GM12878 (cell line): Measurements from ENCODE around the gene RNASE7. TPM values are rescaled to one million over a fixed set of nuclear protein-coding genes. Genes with fewer than 3 reads are reported as not detected.

Experiments
- ATAC-seq: fragments of 200-7000 bp; cut with Tn5 transposase; 3 replicates; pipeline ENCODE4 v1.9.1; 2020; ENCODE audit warnings: mild to moderate bottlenecking, moderate library complexity
- BruUV-seq: library from RNA; stranded (reverse); fragments of 400-500 nt; replicated peaks from 2 replicates; lab custom pipeline; 2021; lab: Mats Ljungman, UMichigan
- CTCF ChIA-PET: fragments of 300-600 bp; sonication (Branson Sonifier 250); formaldehyde crosslinking; extraction: SDS; loops from one replicate; lab custom pipeline; 2021; ENCODE audit warnings: inconsistent platforms; lab: Yijun Ruan, JAX
- POLR2A ChIA-PET: fragments of 350-600 bp; formaldehyde crosslinking; extraction: SDS; loops from one replicate; lab custom pipeline; 2021; ENCODE audit warnings: inconsistent platforms; lab: Charles Lee
- RAD21 ChIA-PET: fragments of 300-600 bp; sonication (Branson Sonifier 250); formaldehyde crosslinking; loops from one replicate; lab custom pipeline; 2023; ENCODE audit warnings: antibody characterized with exemption; ENCODE audit not compliant: unreplicated experiment; lab: Charles Lee
- SMC1A ChIA-PET: fragments of 300-600 bp; sonication (Branson Sonifier 250); formaldehyde crosslinking; loops from one replicate; lab custom pipeline; 2023; ENCODE audit not compliant: unreplicated experiment, uncharacterized antibody; lab: Charles Lee
- DNase-seq: peaks from one replicate; pipeline ENCODE4 v3.0.0-alpha.2; 2011; ENCODE audit warnings: low read depth, low spot score
- FAIRE-seq: peaks from 3 replicates; lab custom pipeline; 2011; peaks lifted over from hg19 to GRCh38; lab: Jason Lieb, UNC
- H2AFZ ChIP-seq: 2 replicates; pipeline ENCODE4 v1.6.0; 2011; ENCODE audit warnings: low read depth, low read length, control low read depth; ENCODE audit not compliant: control insufficient read depth
- H3K27ac ChIP-seq: 2 replicates; pipeline ENCODE4 v1.5.1; 2011; ENCODE audit warnings: control low read depth; ENCODE audit not compliant: control insufficient read depth, insufficient read depth
- H3K27me3 ChIP-seq, 2 experiments: replicated peaks in 1 of 2; 2 replicates each; pipeline versions ENCODE4 v1.6.0 to v1.6.1; 2011; ENCODE audit warnings: low read length in 1 of 2; ENCODE audit not compliant: control insufficient read depth in 2 of 2, insufficient read depth in 2 of 2
- H3K36me3 ChIP-seq, 2 experiments: 2 replicates each; pipeline ENCODE4 v1.5.1; 2011; ENCODE audit warnings: low read length in 1 of 2; ENCODE audit not compliant: control insufficient read depth in 2 of 2, insufficient read depth in 2 of 2
- H3K4me1 ChIP-seq: 2 replicates; pipeline ENCODE4 v1.6.1; 2011; ENCODE audit warnings: mild to moderate bottlenecking, low read length, moderate library complexity, mixed read lengths; ENCODE audit not compliant: control insufficient read depth, insufficient read depth
- H3K4me2 ChIP-seq: 2 replicates; pipeline ENCODE4 v1.6.0; 2011; ENCODE audit warnings: control low read depth; ENCODE audit not compliant: control insufficient read depth, insufficient read depth
- H3K4me3 ChIP-seq: fragments of 200-600 bp; sonication (generic); 2 replicates; pipeline ENCODE4 v1.5.1; 2016
- H3K79me2 ChIP-seq: 2 replicates; pipeline ENCODE4 v1.6.0; 2011; ENCODE audit warnings: low read length; ENCODE audit not compliant: control insufficient read depth, insufficient read depth
- H3K9ac ChIP-seq: 2 replicates; pipeline ENCODE4 v1.8.0; 2011; ENCODE audit warnings: low read length, control low read depth, mixed read lengths; ENCODE audit not compliant: control insufficient read depth, insufficient read depth
- H3K9me3 ChIP-seq: replicated peaks from 3 replicates; pipeline ENCODE4 v1.5.1; 2011; ENCODE audit warnings: mild to moderate bottlenecking, low read length; ENCODE audit not compliant: control insufficient read depth, insufficient read depth
- H4K20me1 ChIP-seq: 2 replicates; pipeline ENCODE4 v1.6.0; 2011; ENCODE audit not compliant: control insufficient read depth, insufficient read depth
- ATF7 ChIP-seq: fragments of 450-650 bp; IDR thresholded peaks from 2 replicates; pipeline ENCODE4 v1.6.1; 2016; ENCODE audit warnings: low read depth, mild to moderate bottlenecking
- EZH2 ChIP-seq: IDR thresholded peaks from 2 replicates; pipeline ENCODE4 v1.6.1; 2012; ENCODE audit warnings: low read depth, mild to moderate bottlenecking, control low read depth, inconsistent platforms, low read length, borderline replicate concordance; ENCODE audit not compliant: control insufficient read depth
- IKZF1 ChIP-seq: fragments of 450-650 bp; conservative IDR thresholded peaks from 2 replicates; pipeline ENCODE4 v1.6.1; 2017; ENCODE audit warnings: antibody characterized with exemption, mild to moderate bottlenecking
- IRF4 ChIP-seq: IDR thresholded peaks from 2 replicates; pipeline ENCODE4 v1.6.1; 2011; ENCODE audit warnings: low read depth, low read length
- KAT2A ChIP-seq: conservative IDR thresholded peaks from 2 replicates; pipeline ENCODE4 v1.6.1; 2011; ENCODE audit warnings: low read depth, low read length; ENCODE audit not compliant: control insufficient read depth
- NR2C1 ChIP-seq: fragments of 450-650 bp; IDR thresholded peaks from 2 replicates; pipeline ENCODE4 v1.6.1; 2017; ENCODE audit warnings: antibody characterized with exemption, mild to moderate bottlenecking, moderate library complexity
- PBX3 ChIP-seq: IDR thresholded peaks from 2 replicates; pipeline ENCODE4 v1.6.1; 2011; ENCODE audit warnings: mild to moderate bottlenecking, low read depth, low read length, moderate library complexity; ENCODE audit not compliant: insufficient replicate concordance
- PKNOX1 ChIP-seq: fragments of 450-650 bp; IDR thresholded peaks from 2 replicates; pipeline ENCODE4 v1.6.1; 2016; ENCODE audit warnings: mild to moderate bottlenecking
- RAD21 ChIP-seq: IDR thresholded peaks from 2 replicates; pipeline ENCODE4 v1.6.1; 2011; ENCODE audit warnings: mild to moderate bottlenecking, low read depth, low read length, moderate library complexity; ENCODE audit not compliant: insufficient read depth
- RB1 ChIP-seq: fragments of 450-650 bp; formaldehyde crosslinking; IDR thresholded peaks from 2 replicates; pipeline ENCODE4 v1.6.1; 2017; ENCODE audit warnings: mild to moderate bottlenecking, borderline replicate concordance
- RELA ChIP-seq: fragments of 450-650 bp; IDR thresholded peaks from 2 replicates; pipeline ENCODE4 v1.8.0; 2014; ENCODE audit warnings: borderline replicate concordance; ENCODE audit not compliant: partially characterized antibody
- SMC3 ChIP-seq: IDR thresholded peaks from 2 replicates; pipeline ENCODE4 v1.6.1; 2011; ENCODE audit warnings: low read length, improper control_type of control experiment, borderline replicate concordance
- SREBF2 ChIP-seq: IDR thresholded peaks from 2 replicates; pipeline ENCODE4 v1.6.1; 2012; ENCODE audit warnings: mild to moderate bottlenecking, low read length
- YY1 ChIP-seq: IDR thresholded peaks from 2 replicates; pipeline ENCODE4 v1.6.1; 2011; ENCODE audit warnings: low read depth, mild to moderate bottlenecking, low read length
- WGBS: methylation state at CpG from one replicate; pipeline ENCODE4 v1.1.6; 2016; ENCODE audit warnings: low lambda C conversion rate; ENCODE audit not compliant: insufficient replicate concordance, insufficient coverage; ENCODE audit errors: missing lambda C conversion rate; 5-methylcytosine and 5-hydroxymethylcytosine counted together
- in situ Hi-C: fragments of 300-500 bp; cut with MboI; formaldehyde crosslinking; loops from 9 replicates; pipeline ENCODE4 v1.14.3; 2018; ENCODE audit warnings: mixed read lengths
- intact Hi-C: fragments of 100-400 bp; cut with micrococcal nuclease; formaldehyde crosslinking; loops from one replicate; pipeline ENCODE4 v1.14.2; 2022; ENCODE audit not compliant: unreplicated experiment
- polyA plus RNA-seq, 11 experiments: library from polyadenylated mRNA; depleted of rRNA in 4 of 11; unstranded in 6 of 11; stranded (reverse) in 5 of 11; fragments of >200 nt; fragmentation: Nextera tagmentation in 4 of 11; fragmentation: Illumina TruSeq in 1 of 11; extraction: Ambion mirVana in 4 of 11; extraction: Trizol in 1 of 11; gene quantifications; 1 replicate in 1 of 11; 2 replicates in 10 of 11; pipeline versions ENCODE4 v1.2.1 to v1.2.3, GENCODE V29; 2011 to 2016; ENCODE audit warnings: inconsistent platforms in 2 of 11, missing spikeins in 2 of 11, low read depth in 1 of 11
- total RNA-seq, 4 experiments: library from RNA; depleted of rRNA in 3 of 4; stranded (reverse); fragments of >200 nt in 3 of 4; fragmentation: Illumina TruSeq in 1 of 4; extraction: Trizol in 1 of 4; gene quantifications; 2 replicates each; pipeline versions ENCODE4 v1.2.1 to v1.2.3, GENCODE V29; 2013 to 2021
- TF ChIP-seq, protein P1 (sequence below), 3 experiments: IDR thresholded peaks in 2 of 3; conservative IDR thresholded peaks in 1 of 3; 2 replicates each; pipeline ENCODE4 v1.5.1; 2011; ENCODE audit warnings: low read depth in 3 of 3, low read length in 3 of 3, mild to moderate bottlenecking in 3 of 3, control low read depth in 2 of 3, moderate library complexity in 2 of 3, inconsistent platforms in 1 of 3, mixed read lengths in 1 of 3; ENCODE audit not compliant: control insufficient read depth in 2 of 3, insufficient read depth in 1 of 3; ENCODE audit errors: extremely low read depth in 1 of 3
- TF ChIP-seq, protein P2 (sequence below): IDR thresholded peaks from 2 replicates; pipeline ENCODE4 v1.6.1; 2011; ENCODE audit warnings: low read depth, mild to moderate bottlenecking, low read length, moderate library complexity, borderline replicate concordance; ENCODE audit errors: extremely low read depth

Gene RNASE7
- total and polyA plus RNA-seq, 10 of the 15 experiments (the other 5 are each of a cell fraction or from before 2014, with no cell fraction given) = not detected

DNA sequence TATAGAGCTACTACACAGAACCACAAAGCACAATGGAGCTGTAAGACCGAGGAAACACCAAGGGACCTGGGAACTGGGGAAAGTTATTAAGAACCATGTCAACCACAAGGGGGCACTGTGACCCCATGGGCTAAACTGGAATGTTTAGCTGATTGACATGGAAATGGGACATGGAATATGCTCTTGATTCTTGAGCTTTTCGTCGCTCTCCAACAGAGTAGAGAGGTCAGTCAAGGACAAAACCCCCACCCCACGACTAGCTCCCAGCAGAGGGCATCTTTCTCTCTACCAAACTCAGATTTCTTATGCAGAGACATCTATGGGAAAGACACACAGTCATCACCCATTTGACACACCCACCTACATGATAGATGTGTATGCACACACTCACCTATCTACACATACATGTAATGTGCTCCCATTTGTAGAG, 27.4 kb upstream of the RNASE7 start:
- CTCF ChIA-PET = interaction anchor here (0.6 to 10.7 kb wide), 42 partner anchors 8 to 442 kb away, joined by 3 to 253 read pairs (median 6); partner anchors contain the start of genes ARHGEF40, RNASE13, RNASE7 and TMEM253
- no TSS peak for BruUV-seq
- POLR2A ChIA-PET = interaction anchor here (0.7 to 2.2 kb wide), 5 partner anchors 26 to 89 kb away, joined by 3 to 9 read pairs (median 4); no protein-coding TSS in a partner anchor
- H4K20me1 ChIP-seq = no peaks in the 10 kb centered on the region
- FAIRE-seq = peak; percentile 99
- H3K4me3 ChIP-seq = no peak overlapping the region
- no peak overlapping the region for H3K9ac ChIP-seq
- SMC1A ChIA-PET = interaction anchor here (0.7 to 5.6 kb wide), 29 partner anchors 8 to 484 kb away, joined by 3 to 99 read pairs (median 5); partner anchors contain the start of genes ARHGEF40 and TMEM253
- intact Hi-C loops = loop anchor here (1.0 to 2.0 kb wide), 4 partner anchors 26 to 89 kb away; no protein-coding TSS in a partner anchor
- no peak overlapping the region for H3K27ac ChIP-seq
- RAD21 ChIA-PET = interaction anchor here (0.6 to 4.7 kb wide), 29 partner anchors 9 to 886 kb away, joined by 3 to 70 read pairs (median 6); partner anchors contain the start of genes ARHGEF40 and TMEM253
- H3K36me3 ChIP-seq = no peaks in the 10 kb centered on the region
- peaks cover 0 to 5% of the 10 kb centered on the region in 2 experiments; a peak in 2 of 4 replicates for H3K27me3 ChIP-seq
- H3K79me2 ChIP-seq = no peaks in the 10 kb centered on the region
- H3K4me1 ChIP-seq = no peaks in the 10 kb centered on the region
- DNase-seq = peak; percentile 25
- peak; percentile 91 for ATAC-seq
- WGBS = 1% methylated on average over 4 of the region's 4 CpGs
- no peaks in the 10 kb centered on the region for H3K9me3 ChIP-seq
- H2AFZ ChIP-seq = no peak overlapping the region
- in situ Hi-C loops = loop anchor here (5.0 kb wide), 1 partner anchor 88 kb away; the partner anchor contains the start of gene TMEM253
- H3K4me2 ChIP-seq = no peak overlapping the region
- no peak for TF ChIP-seq ATF7
- TF ChIP-seq RELA = no peak
- TF ChIP-seq KAT2A = no peak
- no peak for TF ChIP-seq NR2C1
- TF ChIP-seq PBX3 = peak; percentile 75
- peak; percentile 12; the same call in 1 of the 2 replicates for TF ChIP-seq YY1
- TF ChIP-seq PKNOX1 = peak; percentile 90
- peak; percentile 94 for TF ChIP-seq RAD21
- TF ChIP-seq, protein P1, sequence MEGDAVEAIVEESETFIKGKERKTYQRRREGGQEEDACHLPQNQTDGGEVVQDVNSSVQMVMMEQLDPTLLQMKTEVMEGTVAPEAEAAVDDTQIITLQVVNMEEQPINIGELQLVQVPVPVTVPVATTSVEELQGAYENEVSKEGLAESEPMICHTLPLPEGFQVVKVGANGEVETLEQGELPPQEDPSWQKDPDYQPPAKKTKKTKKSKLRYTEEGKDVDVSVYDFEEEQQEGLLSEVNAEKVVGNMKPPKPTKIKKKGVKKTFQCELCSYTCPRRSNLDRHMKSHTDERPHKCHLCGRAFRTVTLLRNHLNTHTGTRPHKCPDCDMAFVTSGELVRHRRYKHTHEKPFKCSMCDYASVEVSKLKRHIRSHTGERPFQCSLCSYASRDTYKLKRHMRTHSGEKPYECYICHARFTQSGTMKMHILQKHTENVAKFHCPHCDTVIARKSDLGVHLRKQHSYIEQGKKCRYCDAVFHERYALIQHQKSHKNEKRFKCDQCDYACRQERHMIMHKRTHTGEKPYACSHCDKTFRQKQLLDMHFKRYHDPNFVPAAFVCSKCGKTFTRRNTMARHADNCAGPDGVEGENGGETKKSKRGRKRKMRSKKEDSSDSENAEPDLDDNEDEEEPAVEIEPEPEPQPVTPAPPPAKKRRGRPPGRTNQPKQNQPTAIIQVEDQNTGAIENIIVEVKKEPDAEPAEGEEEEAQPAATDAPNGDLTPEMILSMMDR (IDR thresholded peaks at IDR 0.05 in 2 of 3, conservative IDR thresholded peaks at IDR 0.05 in 1 of 3; ENCODE audit: control insufficient read depth in 2 of 3, extremely low read depth in 1 of 3, insufficient read depth in 1 of 3, low read depth in 3 of 3, low read length in 3 of 3) = peak; percentile 79 to 93 (median 88); a peak in 5 of 6 replicates
- TF ChIP-seq IRF4 = 0 out of 2 replicates have a peak, but pooled peaks have one; percentile 40
- peak; percentile 92 for TF ChIP-seq SMC3
- no peak for TF ChIP-seq SREBF2
- TF ChIP-seq, protein P2, sequence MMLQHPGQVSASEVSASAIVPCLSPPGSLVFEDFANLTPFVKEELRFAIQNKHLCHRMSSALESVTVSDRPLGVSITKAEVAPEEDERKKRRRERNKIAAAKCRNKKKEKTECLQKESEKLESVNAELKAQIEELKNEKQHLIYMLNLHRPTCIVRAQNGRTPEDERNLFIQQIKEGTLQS = 0 out of 2 replicates have a peak, but pooled peaks have one; percentile 16
- TF ChIP-seq IKZF1 = 0 out of 2 replicates have a peak, but pooled peaks have one; percentile 26
- TF ChIP-seq EZH2 = 0 out of 2 replicates have a peak, but pooled peaks have one; percentile 33
- TF ChIP-seq RB1 = no peak
